Tibial nerve (tissue), 3 donors: ENCODE results near the gene COL9A2.

ENCODE experiments used
- POLR2A ChIP-seq, 2 donors: fragments of 450-650 bp; IDR thresholded peaks; one replicate each; pipeline ENCODE4 v1.6.1; 2017; ENCODE audit warnings: antibody characterized with exemption in 2 of 2, mild to moderate bottlenecking in 2 of 2, moderate library complexity in 2 of 2
- TF ChIP-seq, protein P1 (sequence below), 5 experiments: fragments of 200-600 bp in 3 of 5; fragments of 450-650 bp in 2 of 5; sonication (generic) in 3 of 5; IDR thresholded peaks; one replicate each; pipeline ENCODE4 v1.5.1; 2016 to 2019; ENCODE audit warnings: antibody characterized with exemption in 5 of 5, mild to moderate bottlenecking in 3 of 5, moderate library complexity in 2 of 5

DNA sequence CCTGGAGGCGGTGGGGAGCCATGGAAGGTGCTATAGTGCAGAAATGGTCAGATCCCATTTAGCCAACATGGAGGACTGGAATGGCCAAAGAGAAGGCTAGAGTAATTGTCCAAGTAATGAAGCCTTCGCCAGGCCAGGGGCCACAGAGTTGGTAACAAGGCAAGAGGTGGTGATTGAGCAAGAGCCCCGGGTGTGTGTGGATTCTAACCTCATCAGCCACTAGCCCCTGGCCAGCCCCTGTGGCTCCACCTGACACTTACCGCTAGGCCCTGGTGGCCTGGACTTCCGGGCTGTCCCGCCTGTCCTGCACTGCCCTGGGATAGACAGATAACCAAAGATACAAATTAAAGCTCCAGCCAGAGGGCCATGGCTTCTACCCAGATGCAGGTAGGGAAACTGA is 9.9 kb downstream of the COL9A2 start:
- TF ChIP-seq, protein P1, sequence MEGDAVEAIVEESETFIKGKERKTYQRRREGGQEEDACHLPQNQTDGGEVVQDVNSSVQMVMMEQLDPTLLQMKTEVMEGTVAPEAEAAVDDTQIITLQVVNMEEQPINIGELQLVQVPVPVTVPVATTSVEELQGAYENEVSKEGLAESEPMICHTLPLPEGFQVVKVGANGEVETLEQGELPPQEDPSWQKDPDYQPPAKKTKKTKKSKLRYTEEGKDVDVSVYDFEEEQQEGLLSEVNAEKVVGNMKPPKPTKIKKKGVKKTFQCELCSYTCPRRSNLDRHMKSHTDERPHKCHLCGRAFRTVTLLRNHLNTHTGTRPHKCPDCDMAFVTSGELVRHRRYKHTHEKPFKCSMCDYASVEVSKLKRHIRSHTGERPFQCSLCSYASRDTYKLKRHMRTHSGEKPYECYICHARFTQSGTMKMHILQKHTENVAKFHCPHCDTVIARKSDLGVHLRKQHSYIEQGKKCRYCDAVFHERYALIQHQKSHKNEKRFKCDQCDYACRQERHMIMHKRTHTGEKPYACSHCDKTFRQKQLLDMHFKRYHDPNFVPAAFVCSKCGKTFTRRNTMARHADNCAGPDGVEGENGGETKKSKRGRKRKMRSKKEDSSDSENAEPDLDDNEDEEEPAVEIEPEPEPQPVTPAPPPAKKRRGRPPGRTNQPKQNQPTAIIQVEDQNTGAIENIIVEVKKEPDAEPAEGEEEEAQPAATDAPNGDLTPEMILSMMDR (IDR thresholded peaks at IDR 0.05) = no peak
- no peak for TF ChIP-seq POLR2A (IDR thresholded peaks at IDR 0.05)
